NOMO-1 (cell line): ENCODE data around the gene ATP1A2.
A peak's percentile ranks its signal among the peaks of the same experiment; 100 is the strongest.
"Not testable (repeated sequence)": the region's sequence is repeated elsewhere in the genome, so short reads cannot be mapped to it uniquely, and the experiment has no call there.

Experiments used
- DNase-seq, 2 experiments: peaks; one replicate each; lab custom pipeline; 2025; ENCODE audit not compliant: unreplicated experiment in 2 of 2; lab: John Stamatoyannopoulos, UW

Gene ATP1A2

GRCh38 chr1:160099716-160100375 is 15.7 kb upstream of the ATP1A2 start:
- DNase-seq = no peak

GRCh38 chr1:160101037-160101716 is 14.4 kb upstream of the ATP1A2 start:
- peak; percentile 60 to 82 for DNase-seq

- no peak for DNase-seq
These were observed 13.6 kb upstream of the ATP1A2 start for GRCh38 chr1:160101717-160102522.

- no peak for DNase-seq
These were observed 11.7 kb upstream of the ATP1A2 start for GRCh38 chr1:160103658-160104408.

GRCh38 chr1:160104486-160104885 is 11.1 kb upstream of the ATP1A2 start:
- DNase-seq = peak in 1 of 2 experiments; percentile 45

- DNase-seq = no peak
These were observed 10.4 kb upstream of the ATP1A2 start for GRCh38 chr1:160105155-160105554.

- no peak for DNase-seq
These were observed 8.0 kb upstream of the ATP1A2 start for GRCh38 chr1:160107512-160107911.

- peak in 1 of 2 experiments; percentile 24 for DNase-seq
These were observed 6.5 kb upstream of the ATP1A2 start for GRCh38 chr1:160108888-160109662.

GRCh38 chr1:160109686-160110085 is 5.9 kb upstream of the ATP1A2 start:
- no peak for DNase-seq

- not testable (repeated sequence) for DNase-seq
These were observed 4.1 kb upstream of the ATP1A2 start for GRCh38 chr1:160111462-160111861.

- DNase-seq = no peak
These were observed 3.2 kb upstream of the ATP1A2 start for GRCh38 chr1:160112357-160112756.

- no peak for DNase-seq
These were observed 2.2 kb upstream of the ATP1A2 start for GRCh38 chr1:160113407-160113806.

GRCh38 chr1:160114085-160114484 is 1.5 kb upstream of the ATP1A2 start:
- no peak for DNase-seq

- no peak for DNase-seq
These were observed 956 bp downstream of the ATP1A2 start for GRCh38 chr1:160116283-160117147.

GRCh38 chr1:160117300-160117699 is 1.7 kb downstream of the ATP1A2 start:
- DNase-seq = no peak

- no peak for DNase-seq
These were observed 2.2 kb downstream of the ATP1A2 start for GRCh38 chr1:160117709-160118183.

- DNase-seq = no peak
These were observed 3.4 kb downstream of the ATP1A2 start for GRCh38 chr1:160118928-160119327.

GRCh38 chr1:160120797-160121196 is 5.2 kb downstream of the ATP1A2 start:
- DNase-seq = no peak

GRCh38 chr1:160121388-160121787 is 5.8 kb downstream of the ATP1A2 start:
- no peak for DNase-seq
